Cerebellar cortex (tissue), 1 donor: Measurements from ENCODE around the gene ZFPM1.
A peak's percentile ranks its signal among the peaks of the same experiment; 100 is the strongest.

Source experiments
- DNase-seq: peaks from one replicate; pipeline ENCODE4 v3.0.0-alpha.2; 2015; ENCODE audit warnings: low spot score

The ZFPM1 gene

GRCh38 chr16:88539652-88540345 lies 86.7 kb downstream of the ZFPM1 start:
- DNase-seq = no peak

- no peak for DNase-seq
These were observed 87.4 kb downstream of the ZFPM1 start for GRCh38 chr16:88540346-88540977.

- DNase-seq = peak; percentile 92
These were observed 88.9 kb downstream of the ZFPM1 start for GRCh38 chr16:88541831-88542616.

- no peak for DNase-seq
These were observed 90.2 kb downstream of the ZFPM1 start for GRCh38 chr16:88543230-88543813.

GRCh38 chr16:88545781-88546180 lies 92.7 kb downstream of the ZFPM1 start:
- no peak for DNase-seq

GRCh38 chr16:88548131-88548874 lies 95.2 kb downstream of the ZFPM1 start:
- DNase-seq = no peak

GRCh38 chr16:88548985-88549384 lies 95.9 kb downstream of the ZFPM1 start:
- no peak for DNase-seq

GRCh38 chr16:88549671-88550245 lies 96.7 kb downstream of the ZFPM1 start:
- DNase-seq = no peak

GRCh38 chr16:88550246-88550661 lies 97.2 kb downstream of the ZFPM1 start:
- DNase-seq = peak; percentile 74

GRCh38 chr16:88552166-88552565 lies 99.1 kb downstream of the ZFPM1 start:
- DNase-seq = no peak

GRCh38 chr16:88552815-88553214 lies 99.7 kb downstream of the ZFPM1 start:
- no peak for DNase-seq

- DNase-seq = no peak
These were observed 100.7 kb downstream of the ZFPM1 start for GRCh38 chr16:88553739-88554138.

GRCh38 chr16:88554711-88555264 lies 101.7 kb downstream of the ZFPM1 start:
- no peak for DNase-seq

GRCh38 chr16:88556294-88556988 lies 103.4 kb downstream of the ZFPM1 start:
- DNase-seq = no peak

GRCh38 chr16:88558457-88559442 lies 105.7 kb downstream of the ZFPM1 start:
- no peak for DNase-seq

GRCh38 chr16:88560714-88561484 lies 107.8 kb downstream of the ZFPM1 start:
- no peak for DNase-seq

- peak; percentile 63 for DNase-seq
These were observed 108.6 kb downstream of the ZFPM1 start for GRCh38 chr16:88561485-88562359.

- DNase-seq = no peak
These were observed 113.1 kb downstream of the ZFPM1 start for GRCh38 chr16:88566158-88566557.
